DOHH2 (cell line): ENCODE measurements around the gene IL7R.

Experiments
- H3F3A ChIP-seq: fragments of 200-600 bp; sonication (generic), shearing (Covaris generic); 2 replicates; pipeline ENCODE4 v1.6.0; 2016; ENCODE audit warnings: antibody characterized with exemption, mild to moderate bottlenecking; ENCODE audit not compliant: control insufficient read depth, insufficient read depth
- H3K27ac ChIP-seq: fragments of 200-600 bp; sonication (generic); 2 replicates; pipeline ENCODE4 v1.5.1; 2014; ENCODE audit warnings: low read depth, mild to moderate bottlenecking, low read length, moderate library complexity
- H3K27me3 ChIP-seq: fragments of 200-600 bp; sonication (generic); 2 replicates; pipeline ENCODE4 v1.6.1; 2014; ENCODE audit warnings: mild to moderate bottlenecking, low read length, mixed read lengths; ENCODE audit not compliant: control insufficient read depth
- H3K36me3 ChIP-seq: fragments of 200-600 bp; sonication (generic); 2 replicates; pipeline ENCODE4 v1.6.1; 2014; ENCODE audit warnings: mild to moderate bottlenecking, low read length, moderate library complexity, mixed read lengths; ENCODE audit not compliant: control insufficient read depth
- H3K4me1 ChIP-seq: fragments of 200-600 bp; sonication (generic); 2 replicates; pipeline ENCODE4 v1.6.1; 2014; ENCODE audit warnings: mild to moderate bottlenecking, low read length, mixed read lengths; ENCODE audit not compliant: control insufficient read depth
- H3K4me2 ChIP-seq: fragments of 200-600 bp; sonication (generic); 2 replicates; pipeline ENCODE4 v1.6.0; 2014; ENCODE audit warnings: mild to moderate bottlenecking, low read length, moderate library complexity
- H3K4me3 ChIP-seq: fragments of 200-600 bp; sonication (generic); 2 replicates; pipeline ENCODE4 v1.5.1; 2014; ENCODE audit warnings: mild to moderate bottlenecking, low read length, mixed read lengths
- H3K79me2 ChIP-seq: fragments of 200-600 bp; sonication (generic); 2 replicates; pipeline ENCODE4 v1.6.1; 2014; ENCODE audit warnings: mild to moderate bottlenecking, low read length, mixed read lengths; ENCODE audit not compliant: control insufficient read depth
- H3K9me2 ChIP-seq: fragments of 200-600 bp; sonication (generic); replicated peaks from 2 replicates; pipeline ENCODE4 v1.6.1; 2014; ENCODE audit warnings: mild to moderate bottlenecking, low read length, mixed read lengths; ENCODE audit not compliant: control insufficient read depth
- H3K9me3 ChIP-seq: fragments of 200-600 bp; sonication (generic); 2 replicates; pipeline ENCODE4 v1.6.1; 2014; ENCODE audit warnings: antibody characterized with exemption, low read length, mixed read lengths; ENCODE audit not compliant: control insufficient read depth, insufficient read depth
- H4K20me1 ChIP-seq: fragments of 200-600 bp; sonication (generic); 2 replicates; pipeline ENCODE4 v1.6.0; 2014; ENCODE audit warnings: low read depth, mild to moderate bottlenecking, antibody characterized with exemption, low read length, moderate library complexity; ENCODE audit not compliant: control insufficient read depth, insufficient read depth
- EZH2phosphoT487 ChIP-seq: fragments of 200-600 bp; sonication (generic); IDR thresholded peaks from 2 replicates; pipeline ENCODE4 v1.6.1; 2017; ENCODE audit warnings: borderline replicate concordance, mild to moderate bottlenecking, antibody characterized with exemption, low read length, moderate library complexity, mixed read lengths
- TF ChIP-seq, protein P1 (sequence below): fragments of 200-600 bp; sonication (generic); IDR thresholded peaks from one replicate; pipeline ENCODE4 v1.5.1; 2014; ENCODE audit warnings: antibody characterized with exemption, mild to moderate bottlenecking, low read depth, low read length; ENCODE audit not compliant: poor library complexity, severe bottlenecking

Gene IL7R

DNA sequence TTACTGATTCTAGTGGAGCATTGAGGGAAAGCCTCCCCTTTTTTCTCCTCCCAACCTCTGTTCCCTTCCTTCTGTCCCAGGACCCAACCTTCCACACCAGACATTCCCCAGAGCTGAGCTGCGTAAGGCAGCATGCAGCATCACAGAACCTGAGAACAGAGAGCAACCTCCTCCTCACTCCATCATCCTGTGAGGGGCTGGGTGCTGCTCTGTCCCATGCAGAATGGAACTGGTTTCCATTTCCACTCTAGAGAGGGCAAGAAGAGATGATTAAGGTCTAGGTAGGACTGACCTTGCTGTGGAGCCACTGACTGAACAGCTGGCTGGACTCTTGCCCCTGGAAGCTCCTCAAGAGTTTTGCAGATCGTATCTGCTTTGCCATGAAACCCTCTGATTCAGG is 30.1 kb upstream of the IL7R start:
- H4K20me1 ChIP-seq, result no peaks in the 10 kb centered on the region
- H3F3A ChIP-seq, result no peaks in the 10 kb centered on the region

DNA sequence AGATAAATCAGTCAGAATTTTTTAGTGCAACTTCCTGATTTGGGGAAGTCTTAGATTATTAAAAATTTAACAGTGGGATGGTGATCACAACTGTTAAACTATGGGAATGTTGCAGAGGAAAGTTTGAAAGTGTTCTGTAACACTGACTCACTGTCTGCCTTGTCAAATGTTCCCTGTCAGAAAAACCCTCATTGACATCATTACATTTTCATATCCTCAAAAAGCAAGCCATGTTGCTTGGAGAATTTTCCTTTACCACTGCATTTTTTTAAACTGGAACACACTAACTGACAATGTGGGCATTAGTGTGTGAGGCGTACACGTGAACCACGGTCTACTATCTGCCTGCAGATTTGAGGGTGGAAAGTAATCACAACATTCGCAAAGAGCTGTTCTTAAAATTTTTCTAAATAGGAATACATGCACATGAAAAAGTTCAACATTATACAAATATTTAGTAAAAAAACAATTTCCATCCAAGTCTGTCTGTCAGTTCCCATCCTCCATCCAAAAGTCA is 28.6 kb upstream of the IL7R start:
- Histone ChIP-seq H3K27me3 (no peaks in the 10 kb centered on the region), H3K27ac (no peak overlapping the region), H3K79me2 (no peaks in the 10 kb centered on the region), H3K4me1 (no peaks in the 10 kb centered on the region), H3K9me2 (no peaks in the 10 kb centered on the region), H3K36me3 (no peaks in the 10 kb centered on the region), H3K4me2 (no peak overlapping the region), H3F3A (no peaks in the 10 kb centered on the region), H3K4me3 (no peak overlapping the region), H4K20me1 (no peaks in the 10 kb centered on the region), H3K9me3 (no peaks in the 10 kb centered on the region)
- TF ChIP-seq, protein P1, sequence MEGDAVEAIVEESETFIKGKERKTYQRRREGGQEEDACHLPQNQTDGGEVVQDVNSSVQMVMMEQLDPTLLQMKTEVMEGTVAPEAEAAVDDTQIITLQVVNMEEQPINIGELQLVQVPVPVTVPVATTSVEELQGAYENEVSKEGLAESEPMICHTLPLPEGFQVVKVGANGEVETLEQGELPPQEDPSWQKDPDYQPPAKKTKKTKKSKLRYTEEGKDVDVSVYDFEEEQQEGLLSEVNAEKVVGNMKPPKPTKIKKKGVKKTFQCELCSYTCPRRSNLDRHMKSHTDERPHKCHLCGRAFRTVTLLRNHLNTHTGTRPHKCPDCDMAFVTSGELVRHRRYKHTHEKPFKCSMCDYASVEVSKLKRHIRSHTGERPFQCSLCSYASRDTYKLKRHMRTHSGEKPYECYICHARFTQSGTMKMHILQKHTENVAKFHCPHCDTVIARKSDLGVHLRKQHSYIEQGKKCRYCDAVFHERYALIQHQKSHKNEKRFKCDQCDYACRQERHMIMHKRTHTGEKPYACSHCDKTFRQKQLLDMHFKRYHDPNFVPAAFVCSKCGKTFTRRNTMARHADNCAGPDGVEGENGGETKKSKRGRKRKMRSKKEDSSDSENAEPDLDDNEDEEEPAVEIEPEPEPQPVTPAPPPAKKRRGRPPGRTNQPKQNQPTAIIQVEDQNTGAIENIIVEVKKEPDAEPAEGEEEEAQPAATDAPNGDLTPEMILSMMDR, result no peak
- no peak for TF ChIP-seq EZH2phosphoT487

More for the DNA sequence above, 30.1 kb upstream of the IL7R start:
- no peaks in the 10 kb centered on the region for H3K79me2 ChIP-seq
- no peak overlapping the region for H3K4me3 ChIP-seq
- no peaks in the 10 kb centered on the region for H3K36me3 ChIP-seq
- no peak overlapping the region for H3K4me2 ChIP-seq
- H3K27me3 ChIP-seq, result no peaks in the 10 kb centered on the region
- H3K9me2 ChIP-seq, result no peaks in the 10 kb centered on the region
- H3K9me3 ChIP-seq, result no peaks in the 10 kb centered on the region
- no peaks in the 10 kb centered on the region for H3K4me1 ChIP-seq
- TF ChIP-seq, protein P1, result no peak
- no peak for TF ChIP-seq EZH2phosphoT487
- no peak overlapping the region for H3K27ac ChIP-seq

DNA sequence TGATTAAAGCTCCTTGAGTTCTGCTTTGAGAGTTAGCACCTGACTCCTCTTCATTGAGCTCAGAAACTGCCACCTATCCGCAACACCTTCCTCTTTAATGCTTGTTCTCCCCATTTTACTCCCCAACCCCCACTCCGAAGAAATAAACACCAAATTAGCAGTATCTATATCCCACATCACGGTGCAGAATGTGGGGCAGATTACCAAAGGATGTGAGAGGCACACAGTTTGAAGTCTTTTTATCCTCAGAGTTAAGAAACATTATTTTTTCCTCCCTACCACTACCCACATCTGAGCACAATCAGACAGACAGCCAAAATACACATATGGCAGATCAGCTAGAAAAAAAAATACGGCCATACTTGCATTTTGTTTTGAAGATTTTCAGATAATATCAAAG is 26.1 kb upstream of the IL7R start:
- no peaks in the 10 kb centered on the region for H3K79me2 ChIP-seq
- H3F3A ChIP-seq, result no peaks in the 10 kb centered on the region
- H3K9me3 ChIP-seq, result no peaks in the 10 kb centered on the region
- H3K27ac ChIP-seq, result no peak overlapping the region
- no peaks in the 10 kb centered on the region for H3K27me3 ChIP-seq
- no peaks in the 10 kb centered on the region for H4K20me1 ChIP-seq
- TF ChIP-seq, protein P1, result no peak
- no peak for TF ChIP-seq EZH2phosphoT487
- H3K4me1 ChIP-seq, result no peaks in the 10 kb centered on the region
- no peak overlapping the region for H3K4me2 ChIP-seq
- no peaks in the 10 kb centered on the region for H3K36me3 ChIP-seq
- no peaks in the 10 kb centered on the region for H3K9me2 ChIP-seq
- H3K4me3 ChIP-seq, result no peak overlapping the region

DNA sequence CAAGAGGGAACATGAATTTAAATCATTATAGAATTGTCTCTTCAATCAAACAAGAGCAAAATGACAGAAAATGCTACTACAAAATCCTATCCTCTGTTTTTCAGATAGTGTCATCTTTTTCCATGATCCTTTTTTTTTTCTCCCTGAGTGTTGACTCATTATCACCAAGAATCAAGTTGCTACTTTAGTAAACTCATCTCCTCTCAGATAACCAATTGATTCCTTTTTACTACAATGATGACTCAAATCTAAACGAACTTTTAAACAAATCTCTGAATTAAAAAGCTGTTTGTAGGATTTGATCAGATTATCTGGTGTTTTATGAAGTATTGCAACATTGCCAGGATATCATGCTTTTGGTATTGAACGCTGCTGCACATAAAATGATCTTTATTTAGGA is 23.9 kb upstream of the IL7R start:
- Histone ChIP-seq H3F3A (no peaks in the 10 kb centered on the region), H3K27ac (no peak overlapping the region), H3K36me3 (no peaks in the 10 kb centered on the region), H3K4me3 (no peak overlapping the region), H4K20me1 (no peaks in the 10 kb centered on the region), H3K9me3 (no peaks in the 10 kb centered on the region), H3K9me2 (no peaks in the 10 kb centered on the region), H3K4me1 (no peaks in the 10 kb centered on the region), H3K4me2 (no peak overlapping the region), H3K79me2 (no peaks in the 10 kb centered on the region), H3K27me3 (no peaks in the 10 kb centered on the region)
- TF ChIP-seq, protein P1, result no peak
- no peak for TF ChIP-seq EZH2phosphoT487
